Bone marrow (tissue), 2 donors: ENCODE data around the gene SLC22A6.
"Not testable (repeated sequence)": the region's sequence is repeated elsewhere in the genome, so short reads cannot be mapped to it uniquely, and the experiment has no call there.

Source experiments
- DNase-seq, 2 donors: peaks; one replicate each; lab custom pipeline; 2025; lab: John Stamatoyannopoulos, UW

The SLC22A6 gene

DNA sequence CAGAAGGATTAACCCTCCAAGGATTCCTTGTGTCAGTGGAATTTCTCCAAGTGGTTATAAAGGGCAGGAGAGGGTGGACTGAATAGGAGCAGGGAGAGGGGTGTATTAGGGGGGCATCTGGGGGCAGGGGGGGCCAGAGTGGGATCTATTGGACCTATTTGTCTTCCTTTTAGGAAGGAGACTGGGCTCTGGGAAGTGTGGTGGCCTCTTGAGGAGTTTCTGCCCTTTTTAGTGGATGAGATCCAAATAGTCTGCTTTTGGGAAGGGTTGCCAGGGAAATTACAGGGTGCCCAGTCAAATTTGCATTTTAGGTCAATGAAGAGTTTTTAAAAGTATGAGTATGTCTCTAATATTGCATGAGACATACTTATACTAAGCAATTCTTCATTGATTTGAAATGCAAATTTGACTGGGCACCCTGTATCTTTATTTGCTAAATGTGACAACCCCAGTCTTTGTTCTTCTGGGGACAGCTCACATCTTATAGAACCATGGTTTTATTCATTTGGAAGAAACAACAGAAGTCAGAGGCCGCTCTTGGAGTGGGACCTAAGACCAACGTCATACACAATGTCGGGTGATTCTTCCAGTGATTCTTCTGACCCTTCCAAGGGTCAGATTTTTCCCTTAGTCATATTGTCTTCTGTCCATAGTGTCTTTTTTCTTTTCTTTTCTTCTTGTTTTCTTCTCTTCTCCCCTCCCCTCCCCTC lies 429 bp upstream of the SLC22A6 start:
- DNase-seq, result no peak

DNA sequence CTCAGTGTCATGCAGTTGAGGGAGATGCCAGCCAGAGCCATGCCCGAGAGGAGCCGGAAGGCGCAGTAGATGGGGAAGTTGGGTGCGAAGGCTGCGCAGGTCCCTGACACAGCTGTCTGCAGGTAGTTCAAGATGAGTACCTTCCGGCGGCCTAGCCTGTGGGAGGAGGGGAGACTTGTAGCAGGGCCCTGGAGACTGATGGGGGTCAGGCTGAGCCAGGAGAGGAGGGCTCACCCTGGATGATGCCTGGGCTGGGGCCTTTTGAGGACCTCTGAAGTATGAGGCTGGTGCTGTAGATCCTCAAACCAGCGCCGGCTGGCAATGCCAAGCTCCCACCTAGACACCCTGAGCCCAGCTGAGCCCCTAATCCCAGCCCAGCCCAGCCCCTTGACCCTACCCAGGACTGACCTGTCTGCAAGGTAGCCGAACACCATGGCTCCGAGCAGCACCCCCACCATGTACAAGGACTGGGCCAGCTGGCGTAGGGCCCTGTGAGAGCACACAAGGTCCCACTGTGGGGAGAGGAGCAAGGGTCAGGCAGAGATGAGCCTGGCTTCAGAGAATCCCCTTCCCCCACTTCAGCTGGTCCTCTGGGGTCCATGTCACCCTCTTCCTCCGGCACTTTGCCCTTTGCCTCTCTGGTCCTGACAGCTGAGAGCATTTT lies 1.1 kb downstream of the SLC22A6 start:
- no peak for DNase-seq

DNA sequence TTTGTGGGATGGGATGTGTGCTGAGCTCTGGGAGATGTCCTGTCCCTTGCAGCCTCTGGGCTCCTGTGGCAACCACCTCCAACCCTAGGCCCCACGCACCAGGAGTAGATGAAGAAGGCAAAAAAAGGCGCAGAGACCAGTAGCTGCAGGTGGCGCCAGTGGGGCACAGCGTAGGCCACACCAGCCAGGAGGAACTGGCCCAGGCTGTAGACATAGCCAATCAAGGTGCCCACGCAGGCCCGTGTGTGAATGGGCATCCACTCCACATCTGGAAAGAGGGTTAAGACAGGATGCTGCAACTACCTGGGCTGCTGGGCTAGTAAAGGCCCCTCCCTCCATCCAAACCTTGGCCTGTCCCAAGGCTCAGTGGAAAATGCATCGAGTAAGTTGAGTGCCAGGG lies 3.0 kb downstream of the SLC22A6 start:
- no peak for DNase-seq

DNA sequence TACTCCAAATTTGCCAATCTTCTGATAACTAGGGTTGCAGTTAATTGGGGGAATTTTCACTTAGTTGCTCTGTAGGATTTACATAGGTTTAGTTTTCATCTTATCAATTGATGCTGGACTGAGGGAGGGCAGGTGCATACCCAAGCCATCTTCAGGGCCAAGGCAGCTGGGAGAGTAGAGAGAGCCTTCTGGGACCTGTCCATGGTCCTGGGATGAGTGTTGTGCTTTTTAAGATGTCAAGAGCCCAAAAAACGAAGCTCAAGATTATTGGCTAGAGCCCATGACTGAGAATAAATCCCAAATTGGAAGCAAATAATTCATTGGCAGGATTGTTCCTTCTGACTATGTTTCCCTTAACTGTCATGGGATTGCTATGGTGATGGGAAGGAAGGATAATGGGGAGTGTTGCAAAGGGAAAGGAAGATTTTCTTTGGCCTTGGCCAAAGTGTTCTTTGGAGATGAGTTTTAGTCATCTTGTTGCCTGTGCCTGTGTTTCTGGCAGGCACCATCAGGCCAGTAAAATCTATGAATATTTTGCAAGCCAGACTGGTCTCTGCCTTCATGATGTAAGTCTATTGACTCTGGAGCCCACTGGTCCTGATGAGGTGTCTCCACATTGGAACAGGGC lies 4.5 kb downstream of the SLC22A6 start:
- DNase-seq, result no peak

DNA sequence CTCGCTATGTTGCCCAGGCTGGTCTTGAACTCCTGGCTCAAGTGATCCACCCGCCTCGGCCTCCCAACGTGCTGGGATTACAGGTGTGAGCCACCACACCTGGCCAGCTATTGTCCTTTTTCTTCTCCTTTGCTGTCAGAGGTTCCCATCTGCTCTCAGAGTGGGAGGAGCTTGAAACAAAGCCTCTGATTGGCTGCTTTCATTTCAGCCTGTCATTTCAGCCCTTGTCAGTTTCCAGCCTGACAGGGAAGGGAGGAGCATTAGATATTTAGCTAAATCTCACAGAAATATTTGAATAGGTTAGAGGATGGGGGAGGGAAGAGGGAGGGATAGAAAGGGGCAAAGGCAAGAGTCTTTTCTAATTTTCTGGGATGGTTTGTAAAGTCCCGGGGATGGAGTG lies 8.7 kb downstream of the SLC22A6 start:
- DNase-seq, result no peak

DNA sequence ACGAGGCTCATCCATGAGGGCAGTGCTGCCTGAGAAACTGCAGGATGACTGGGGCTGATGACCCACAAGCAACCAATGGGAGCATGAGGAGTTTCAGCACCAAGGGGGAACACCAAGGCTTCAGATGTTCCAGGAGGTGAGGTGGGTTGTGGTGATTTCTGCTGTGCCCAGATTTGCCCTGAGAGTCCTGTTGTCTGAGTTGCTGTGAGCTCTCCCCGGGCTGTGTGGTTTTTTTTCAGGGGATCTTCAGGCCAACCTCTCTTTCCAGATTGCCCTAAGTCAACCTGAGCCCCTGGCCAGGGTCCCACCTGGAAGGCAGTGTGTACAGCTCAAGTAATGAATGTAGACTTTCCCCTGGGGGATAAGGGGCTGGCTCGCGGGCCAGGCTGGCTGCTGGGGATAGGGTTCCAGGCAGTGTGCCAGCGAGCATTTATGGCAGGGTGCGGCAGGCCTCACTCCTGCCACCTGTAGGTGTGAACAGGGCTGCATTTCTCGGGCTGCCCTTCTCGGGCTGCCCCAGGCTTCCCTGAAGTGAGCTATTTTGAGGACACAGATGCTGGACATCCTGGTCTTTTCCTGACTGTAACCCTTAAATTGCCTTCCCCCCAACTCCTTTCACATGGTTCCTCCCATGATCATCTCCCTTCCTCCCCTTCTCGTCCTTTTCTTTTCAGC lies 9.8 kb downstream of the SLC22A6 start:
- DNase-seq, result no peak

DNA sequence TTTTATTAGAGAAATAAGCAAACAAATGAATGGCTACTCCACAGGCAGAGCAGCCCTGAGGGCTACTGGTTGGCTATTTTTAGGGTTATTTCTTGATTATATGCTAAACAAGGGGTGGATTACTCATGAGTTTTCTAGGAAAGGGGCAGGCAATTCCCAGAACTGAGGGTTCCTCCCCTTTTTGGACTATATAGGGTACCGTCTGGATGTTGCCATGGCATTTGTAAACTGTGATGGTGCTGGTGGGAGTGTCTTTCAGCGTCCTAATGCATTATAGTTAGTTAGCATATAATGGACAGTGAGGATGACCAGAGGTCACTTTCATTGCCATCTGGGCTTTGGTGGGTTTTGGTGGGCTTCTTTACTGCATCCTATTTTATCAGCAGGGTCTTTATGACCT lies 19.2 kb downstream of the SLC22A6 start:
- no peak for DNase-seq

DNA sequence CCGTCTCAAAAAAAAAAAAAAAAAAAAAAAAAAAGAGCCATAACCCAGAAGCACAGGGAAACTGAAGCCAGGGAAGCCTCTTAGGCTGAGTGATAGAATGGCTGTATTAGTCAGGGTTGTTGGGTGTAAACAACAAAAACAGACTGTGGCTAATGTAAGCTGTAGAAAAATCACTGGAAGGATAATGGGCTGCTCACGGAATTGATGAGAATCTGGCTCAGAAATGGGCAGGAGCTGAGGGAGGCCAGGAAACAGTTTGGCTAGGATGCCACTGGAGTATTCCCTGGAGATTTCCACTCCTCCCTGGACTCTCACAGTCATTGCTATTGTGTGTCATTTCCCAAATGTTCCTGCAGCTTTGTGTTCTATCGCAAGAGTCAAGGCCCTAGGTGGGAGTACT lies 22.4 kb downstream of the SLC22A6 start:
- no peak for DNase-seq

DNA sequence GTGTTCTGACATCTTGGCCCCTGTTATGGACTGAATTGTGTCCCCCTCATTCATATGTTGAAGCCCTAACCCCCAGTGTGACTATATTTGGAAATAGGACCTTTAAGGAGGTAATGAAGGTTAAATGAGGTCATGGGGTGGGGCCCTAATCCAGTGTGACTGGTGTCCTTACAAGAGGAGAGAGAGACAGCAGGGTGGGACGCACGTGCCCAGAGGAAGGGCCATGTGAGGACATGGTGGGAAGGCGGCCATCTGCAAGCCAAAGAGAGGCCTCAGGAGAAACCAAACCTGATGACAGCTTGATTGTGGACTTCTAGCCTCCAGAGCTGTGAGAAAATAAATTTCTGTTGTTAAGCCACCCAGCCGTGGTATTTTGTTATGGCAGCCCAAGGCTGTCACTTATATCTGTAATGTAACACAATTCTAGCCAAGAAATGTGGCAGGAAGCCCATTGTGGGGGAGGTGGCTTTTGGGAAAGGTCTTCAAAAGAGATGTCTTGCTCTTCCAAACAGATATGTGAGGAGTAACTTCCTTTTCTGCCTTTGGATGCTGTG lies 23.7 kb downstream of the SLC22A6 start:
- no peak for DNase-seq

DNA sequence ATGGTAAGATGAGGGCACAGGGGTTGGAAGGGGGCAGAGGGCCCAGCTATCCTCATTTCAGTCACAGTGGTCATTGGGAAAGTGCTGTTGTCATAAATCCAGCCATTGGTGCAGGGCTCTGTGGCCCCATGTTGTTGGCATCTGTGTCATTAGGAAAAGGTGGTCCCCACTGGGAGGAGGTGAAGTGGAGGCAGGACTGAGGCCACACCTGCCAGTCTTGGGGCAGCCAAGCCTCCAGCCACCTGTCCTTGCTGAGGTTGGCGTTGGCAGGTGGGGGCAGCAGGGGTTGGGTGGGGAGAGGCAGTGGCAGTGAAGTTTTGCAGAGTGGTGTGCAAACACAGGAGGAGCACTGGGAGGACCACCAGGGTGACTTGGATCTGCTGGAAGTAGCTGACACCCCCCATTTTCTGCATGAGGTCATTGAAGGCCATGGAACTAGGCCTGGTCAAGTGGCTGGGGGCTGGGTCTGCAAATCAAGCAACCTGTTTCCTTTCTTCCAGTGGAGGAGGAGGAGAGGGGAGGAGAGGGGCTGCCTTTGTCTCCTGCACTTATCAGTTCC lies 25.3 kb downstream of the SLC22A6 start:
- no peak for DNase-seq

DNA sequence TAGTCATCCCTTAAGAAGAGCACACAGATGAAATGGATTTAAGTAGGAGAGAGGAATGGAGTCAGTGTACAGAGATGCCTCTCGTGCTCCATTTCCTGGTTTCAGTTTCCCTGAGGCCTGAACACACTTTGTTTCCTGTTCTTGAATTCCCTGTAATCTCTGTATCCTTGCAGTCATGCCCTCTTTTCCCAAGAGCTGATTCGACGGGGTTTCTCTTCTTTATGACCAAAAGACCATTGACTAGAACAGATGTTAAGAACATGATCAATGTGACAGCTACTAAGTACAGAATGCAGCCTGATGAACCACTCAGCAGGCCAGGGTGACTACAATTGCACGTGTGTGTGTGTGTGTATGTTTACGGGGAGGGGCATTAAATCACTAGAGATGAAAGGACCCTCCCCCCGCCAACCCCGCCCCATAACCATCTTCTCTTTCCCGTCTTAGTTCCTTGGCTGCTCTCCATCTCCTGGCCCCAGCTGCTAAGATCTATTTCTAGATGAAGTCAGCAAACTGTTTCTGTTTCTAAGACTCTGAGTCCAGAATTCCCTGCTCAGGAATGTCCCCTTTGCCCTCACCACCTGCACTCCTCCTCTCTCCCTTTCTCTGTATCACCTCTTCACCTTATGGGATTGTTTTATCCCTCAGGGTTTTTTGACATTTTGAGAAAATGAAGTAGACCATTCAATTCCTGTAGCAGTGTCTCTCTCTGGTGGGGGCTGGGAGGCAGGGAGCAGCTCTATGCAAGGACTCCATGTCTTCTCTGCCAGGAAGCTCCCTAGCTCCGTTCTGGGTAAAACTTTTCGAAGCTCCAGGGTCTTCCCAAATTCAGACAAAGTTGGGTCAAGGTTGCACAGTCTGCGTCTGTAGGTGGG lies 26.0 kb downstream of the SLC22A6 start:
- DNase-seq, result no peak

DNA sequence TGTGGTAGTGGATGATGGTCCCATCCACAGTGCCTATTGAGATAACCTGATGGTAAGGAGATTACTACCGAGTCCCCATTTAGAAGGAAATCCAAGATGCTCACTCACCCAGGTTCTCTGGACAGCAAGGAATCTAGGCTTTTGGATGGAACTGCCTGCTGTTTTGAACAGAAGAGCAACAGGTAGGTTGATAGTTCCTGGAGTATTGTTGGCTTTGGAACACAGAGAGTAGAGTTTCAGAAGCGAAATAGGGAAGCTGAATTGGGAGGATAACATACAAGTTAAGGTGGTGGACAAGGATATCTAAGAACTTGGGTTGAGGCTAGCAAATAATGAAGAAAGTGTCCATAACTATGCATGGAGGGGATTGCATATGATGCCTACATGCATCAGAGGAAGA lies 27.6 kb downstream of the SLC22A6 start:
- no peak for DNase-seq

DNA sequence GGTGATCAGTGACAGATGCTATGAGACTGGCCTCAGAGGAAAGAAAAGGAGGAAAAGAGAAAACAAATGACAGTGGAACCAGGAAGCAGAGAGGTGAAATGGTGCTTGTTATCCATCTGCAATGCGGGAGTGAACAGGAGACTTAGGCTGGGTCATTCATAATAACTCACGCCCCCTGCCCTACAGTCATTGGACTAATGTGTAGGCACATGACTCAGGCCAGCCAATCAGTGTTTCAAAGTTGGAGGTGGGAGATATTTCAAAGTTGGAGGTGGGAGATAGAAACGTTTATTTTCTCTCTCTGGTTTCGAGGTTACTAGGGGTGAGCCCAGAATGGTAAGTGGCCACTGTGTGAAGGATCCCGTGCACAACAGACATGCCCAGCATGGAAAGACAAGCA lies 30.3 kb downstream of the SLC22A6 start:
- no peak for DNase-seq

DNA sequence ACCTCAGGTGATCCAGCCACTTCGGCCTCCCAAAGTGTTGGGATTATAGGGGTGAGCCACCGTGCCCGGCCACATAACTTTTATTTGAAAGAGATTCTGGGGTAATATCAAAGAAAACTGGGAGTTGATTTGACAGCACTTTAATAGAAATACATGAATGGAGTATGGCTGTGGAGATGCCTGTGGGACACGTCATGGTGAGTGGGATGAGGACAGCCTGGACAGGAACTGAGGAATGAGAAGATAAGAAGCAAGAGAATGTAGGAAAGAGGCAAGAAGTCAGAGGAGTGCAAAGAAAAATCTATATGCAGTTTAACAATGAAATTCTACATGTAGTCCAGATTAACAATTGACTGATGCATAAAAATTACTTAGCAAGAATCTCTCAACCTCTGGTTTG lies 31.0 kb downstream of the SLC22A6 start:
- no peak for DNase-seq

DNA sequence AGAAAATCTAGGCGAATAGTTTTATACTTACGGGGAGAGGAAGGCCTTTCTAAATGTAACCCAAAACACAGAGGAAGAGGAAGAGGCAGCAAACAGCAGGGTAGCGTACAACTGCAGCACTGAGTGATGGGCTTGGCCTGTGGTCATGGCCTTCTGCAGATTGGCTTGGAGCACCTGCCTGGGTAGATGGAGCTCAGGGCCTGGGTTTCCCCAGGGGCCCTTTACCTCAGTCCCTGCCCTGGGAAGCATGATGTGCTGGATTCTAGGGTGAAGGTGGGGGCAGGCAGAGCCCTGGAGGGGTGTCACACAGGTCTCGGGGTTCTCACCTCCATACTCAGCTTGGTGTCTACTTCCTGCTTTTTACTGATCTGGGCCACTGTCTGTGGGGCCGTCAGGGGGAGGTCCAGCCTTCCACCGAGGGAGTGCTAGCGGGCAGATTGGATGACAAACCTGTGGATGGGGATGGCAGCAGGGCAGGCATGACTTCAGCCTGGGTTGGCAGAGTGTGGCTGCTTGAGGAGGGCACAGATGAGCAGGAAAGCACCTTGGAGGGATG lies 35.9 kb downstream of the SLC22A6 start:
- DNase-seq, result no peak

DNA sequence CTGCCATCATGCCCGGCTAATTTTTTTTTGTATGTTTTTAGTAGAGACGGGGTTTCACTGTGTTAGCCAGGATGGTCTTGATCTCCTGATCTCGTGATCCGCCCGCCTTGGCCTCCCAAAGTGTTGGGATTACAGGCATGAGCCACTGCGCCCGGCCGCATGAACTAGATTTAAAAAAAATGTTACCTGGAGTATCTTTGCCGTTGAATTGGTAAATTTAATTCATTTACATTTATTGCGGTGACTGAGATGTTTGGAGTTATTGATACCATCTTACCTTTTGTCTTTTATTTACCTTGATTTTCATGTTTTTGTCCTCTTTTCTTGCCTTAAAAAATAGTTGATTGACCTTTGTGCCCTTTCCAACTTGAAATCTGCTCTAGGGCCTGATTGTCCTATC lies 39.2 kb downstream of the SLC22A6 start:
- DNase-seq, result not testable (repeated sequence)

DNA sequence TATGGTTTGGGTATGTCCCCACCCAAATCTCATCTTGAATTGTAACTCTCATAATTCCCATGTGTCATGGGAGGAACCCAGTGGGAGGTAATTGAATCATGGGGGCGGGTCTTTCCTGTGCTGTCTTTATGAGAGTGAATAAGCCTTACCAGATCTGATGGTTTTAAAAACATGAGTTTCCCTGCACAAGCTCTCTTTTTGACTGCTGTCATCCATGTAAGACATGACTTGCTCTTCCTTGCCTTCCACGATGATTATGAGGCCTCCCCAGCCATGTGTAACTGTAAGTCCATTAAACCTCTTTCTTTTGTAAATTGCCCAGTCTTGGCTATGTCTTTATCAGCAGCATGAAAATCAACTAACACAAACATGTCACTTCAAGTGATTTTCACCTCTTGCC lies 47.2 kb downstream of the SLC22A6 start:
- not testable (repeated sequence) for DNase-seq

DNA sequence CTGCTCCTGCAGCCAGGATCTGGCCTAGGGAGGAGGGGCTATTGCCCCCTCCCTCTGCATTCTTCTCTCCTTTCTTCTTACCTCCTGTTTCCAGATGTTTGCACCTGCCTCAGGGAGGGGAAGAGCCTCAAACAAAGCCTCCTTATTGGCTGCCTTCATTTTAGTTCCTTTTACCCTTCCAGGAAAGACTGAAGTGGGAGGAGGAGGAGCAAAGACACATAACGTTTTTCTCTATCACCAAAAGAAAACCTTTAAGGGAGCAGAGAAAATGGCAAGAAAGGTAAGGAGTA lies 50.3 kb downstream of the SLC22A6 start:
- no peak for DNase-seq

DNA sequence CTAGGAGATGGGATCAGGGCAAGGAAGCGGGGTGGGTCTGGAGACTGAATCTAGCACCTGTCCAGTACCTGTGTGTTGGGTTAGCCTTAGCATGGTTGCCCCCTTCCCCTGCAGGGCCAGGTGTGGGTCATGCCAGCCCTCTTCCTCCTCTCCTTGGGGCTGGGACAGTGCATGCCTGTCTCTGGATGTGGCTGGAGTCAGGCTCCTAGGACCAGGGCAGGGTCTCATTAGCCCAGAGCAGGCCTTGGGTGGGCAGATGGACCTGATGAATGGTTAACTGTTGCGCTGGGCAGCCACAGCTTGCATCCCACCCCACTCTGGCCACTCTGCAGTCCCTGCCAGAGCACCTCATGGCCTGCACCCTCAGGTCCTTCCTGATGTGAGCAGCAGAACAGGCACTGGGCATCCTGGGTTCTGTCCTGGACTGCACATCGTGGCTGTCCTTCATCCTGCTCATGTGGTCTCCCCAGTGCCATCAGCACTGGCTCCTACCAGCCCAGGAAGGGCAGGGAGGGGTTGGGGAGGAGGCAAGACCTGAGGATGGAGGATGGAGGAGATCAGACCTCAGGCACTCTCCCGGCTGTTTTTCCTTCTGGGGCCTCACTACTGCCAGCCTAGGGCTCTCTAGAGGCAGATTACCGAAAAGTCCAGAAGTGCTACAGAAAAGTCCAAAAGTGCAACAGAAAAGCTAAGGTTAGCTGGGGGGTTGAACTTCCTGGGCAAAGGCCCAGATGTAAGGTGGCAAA lies 50.8 kb downstream of the SLC22A6 start:
- no peak for DNase-seq

DNA sequence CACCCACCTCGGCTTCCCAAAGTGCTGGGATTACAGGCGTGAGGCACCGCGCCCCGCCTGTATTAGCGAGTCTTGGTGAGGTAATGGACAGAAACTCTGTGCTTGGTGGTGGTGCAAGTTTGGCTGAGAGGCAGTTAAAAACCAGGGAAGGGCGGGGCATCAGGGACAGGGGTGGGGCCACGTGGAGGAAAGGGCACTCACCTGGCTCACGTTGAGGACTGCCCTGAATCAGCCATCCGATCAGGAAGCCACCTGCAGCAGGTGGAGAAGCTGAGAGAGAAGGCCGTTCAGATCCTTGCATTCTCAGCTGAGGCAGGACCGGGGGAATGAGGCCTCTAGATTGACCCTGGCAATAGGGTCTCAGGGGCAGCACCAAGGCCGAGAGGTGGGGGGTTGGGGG lies 51.5 kb downstream of the SLC22A6 start:
- DNase-seq, result no peak
